MCF 10A (cell line): ENCODE measurements around the gene YARS2. TPM values are rescaled to one million over a fixed set of nuclear protein-coding genes. Genes with fewer than 3 reads are reported as not detected.
A peak's percentile ranks its signal among the peaks of the same experiment; 100 is the strongest.
"Not testable (repeated sequence)": the region's sequence is repeated elsewhere in the genome, so short reads cannot be mapped to it uniquely, and the experiment has no call there.

Experiments
- BruUV-seq: library from RNA; stranded (reverse); fragments of 400-500 nt; replicated peaks from 2 replicates; lab custom pipeline; 2021; lab: Mats Ljungman, UMichigan
- CTCF ChIA-PET: fragments of 300-600 bp; sonication (Branson Sonifier 250); formaldehyde crosslinking; extraction: SDS; loops from one replicate; lab custom pipeline; 2021; ENCODE audit warnings: antibody characterized with exemption, inconsistent platforms; lab: Yijun Ruan, JAX
- POLR2A ChIA-PET: fragments of 300-600, 350-650 bp; sonication (Branson Sonifier 250); formaldehyde crosslinking; extraction: SDS; loops from one replicate; lab custom pipeline; 2020; ENCODE audit warnings: antibody characterized with exemption, inconsistent platforms; lab: Yijun Ruan, JAX
- DNase-seq: peaks from one replicate; pipeline ENCODE4 v3.0.0-alpha.2; 2018; ENCODE audit not compliant: unreplicated experiment
- H3K27ac Mint-ChIP-seq: one replicate; pipeline ENCODE4 v1.8.0; 2022; ENCODE audit warnings: mild to moderate bottlenecking, low read depth, mixed read lengths; ENCODE audit not compliant: unreplicated experiment
- H3K27me3 Mint-ChIP-seq: one replicate; pipeline ENCODE4 v1.8.0; 2022; ENCODE audit warnings: mixed read lengths; ENCODE audit not compliant: insufficient read depth, unreplicated experiment
- H3K36me3 Mint-ChIP-seq: one replicate; pipeline ENCODE4 v1.8.0; 2022; ENCODE audit warnings: mild to moderate bottlenecking, moderate library complexity, mixed read lengths; ENCODE audit not compliant: insufficient read depth, unreplicated experiment
- H3K4me1 Mint-ChIP-seq: one replicate; pipeline ENCODE4 v1.8.0; 2022; ENCODE audit warnings: mixed read lengths; ENCODE audit not compliant: insufficient read depth, unreplicated experiment
- H3K4me3 Mint-ChIP-seq: one replicate; pipeline ENCODE4 v1.8.0; 2022; ENCODE audit warnings: mild to moderate bottlenecking, moderate library complexity, mixed read lengths; ENCODE audit not compliant: unreplicated experiment
- H3K9me3 Mint-ChIP-seq: one replicate; pipeline ENCODE4 v1.8.0; 2022; ENCODE audit warnings: mixed read lengths; ENCODE audit not compliant: unreplicated experiment
- CTCF ChIP-seq: fragments of 200-600 bp; IDR thresholded peaks from one replicate; pipeline ENCODE4 v1.8.0; 2022; ENCODE audit warnings: antibody characterized with exemption, mild to moderate bottlenecking; ENCODE audit not compliant: unreplicated experiment
- intact Hi-C: fragments of 100-400 bp; cut with micrococcal nuclease; formaldehyde crosslinking; loops from 2 replicates; pipeline ENCODE4 v1.14.1; 2022
- total RNA-seq: library from RNA; stranded (reverse); gene quantifications from 2 replicates; pipeline ENCODE4 v1.2.3, GENCODE V29; 2022

Gene YARS2
- total RNA-seq, 1 experiment from 2014 or later: 27.2 TPM

- peaks cover 14% of the 10 kb centered on the region for H3K36me3 Mint-ChIP-seq
- no peaks in the 10 kb centered on the region for H3K27me3 Mint-ChIP-seq
- peaks cover 3% of the 10 kb centered on the region for H3K4me1 Mint-ChIP-seq
- ChIA-PET POLR2A (interaction anchor here (0.6 to 1.1 kb wide), 3 partner anchors 14 to 94 kb away, joined by 3 to 5 read pairs (median 5); no protein-coding TSS in a partner anchor), CTCF (interaction anchor here (0.6 to 2.1 kb wide), 3 partner anchors 10 to 30 kb away, joined by 3 to 6 read pairs (median 3); no protein-coding TSS in a partner anchor)
- no peak for TF ChIP-seq CTCF
- DNase-seq: no peak
- no TSS peak for BruUV-seq
- intact Hi-C loops: no loop called here
- H3K27ac Mint-ChIP-seq: peak overlapping the region; percentile 31
- H3K9me3 Mint-ChIP-seq: no peaks in the 10 kb centered on the region
- H3K4me3 Mint-ChIP-seq: no peak overlapping the region
Observed at GRCh38 chr12:32702473-32702872, 53.2 kb downstream of the YARS2 start.

- intact Hi-C loops, H3K27ac Mint-ChIP-seq, H3K4me1 Mint-ChIP-seq, BruUV-seq, DNase-seq, H3K27me3 Mint-ChIP-seq, H3K4me3 Mint-ChIP-seq: not testable (repeated sequence)
- Mint-ChIP-seq H3K36me3 (peaks cover 24% of the 10 kb centered on the region), H3K9me3 (peaks cover 13% of the 10 kb centered on the region)
- CTCF ChIA-PET: interaction anchor here (0.6 to 1.3 kb wide), 4 partner anchors 9 to 658 kb away, joined by 3 to 5 read pairs (median 4); no protein-coding TSS in a partner anchor
- POLR2A ChIA-PET: interaction anchor here (1.6 kb wide), 1 partner anchor 9 kb away, joined by 5 read pairs; no protein-coding TSS in a partner anchor
Observed at GRCh38 chr12:32699437-32699836, 56.3 kb downstream of the YARS2 start.

- Mint-ChIP-seq H3K27me3 (no peaks in the 10 kb centered on the region), H3K4me3 (no peak overlapping the region), H3K36me3 (peaks cover 29% of the 10 kb centered on the region), H3K27ac (no peak overlapping the region), H3K4me1 (peaks cover 9% of the 10 kb centered on the region), H3K9me3 (peaks cover 13% of the 10 kb centered on the region)
- no peak for TF ChIP-seq CTCF
- POLR2A ChIA-PET: interaction anchor here (0.7 to 0.9 kb wide), 2 partner anchors 10 to 13 kb away, joined by 3 read pairs; no protein-coding TSS in a partner anchor
- no peak for DNase-seq
- CTCF ChIA-PET: no interaction called here
- intact Hi-C loops: no loop called here
- BruUV-seq: no TSS peak
Observed at GRCh38 chr12:32698285-32698684, 57.4 kb downstream of the YARS2 start.

GRCh38 chr12:32697445-32697844, 58.3 kb downstream of the YARS2 start:
- H3K4me1 Mint-ChIP-seq: peaks cover 9% of the 10 kb centered on the region
- ChIA-PET POLR2A (interaction anchor here (1.2 kb wide), 1 partner anchor 17 kb away, joined by 4 read pairs; no protein-coding TSS in a partner anchor), CTCF (interaction anchor here (0.6 to 0.9 kb wide), 2 partner anchors 330 to 386 kb away, joined by 3 read pairs; no protein-coding TSS in a partner anchor)
- peaks cover 26% of the 10 kb centered on the region for H3K36me3 Mint-ChIP-seq
- no TSS peak for BruUV-seq
- H3K4me3 Mint-ChIP-seq: no peak overlapping the region
- no peak for DNase-seq
- H3K9me3 Mint-ChIP-seq: peaks cover 13% of the 10 kb centered on the region
- H3K27me3 Mint-ChIP-seq: no peaks in the 10 kb centered on the region
- peak overlapping the region; percentile 44 for H3K27ac Mint-ChIP-seq
- intact Hi-C loops: no loop called here
- no peak for TF ChIP-seq CTCF

Other genes starting within 250 kb of the YARS2 start
- 72.5 and 86.9 TPM in 2 replicates for gene DNM1L, start 76.6 kb downstream of the YARS2 start, total RNA-seq
- 58.5 and 88.0 TPM in 2 replicates for gene PKP2, start 140.9 kb upstream of the YARS2 start, total RNA-seq